ES-I3 (cell line): Measurements from ENCODE around the gene HPSE2.
"Not testable (repeated sequence)": the region's sequence is repeated elsewhere in the genome, so short reads cannot be mapped to it uniquely, and the experiment has no call there.

Experiments used
- H3K36me3 ChIP-seq: 2 replicates; pipeline ENCODE4 v1.6.1; 2013; ENCODE audit warnings: mild to moderate bottlenecking, low read length, control low read depth, moderate library complexity; ENCODE audit not compliant: insufficient read depth
- H3K4me1 ChIP-seq: 2 replicates; pipeline ENCODE4 v1.6.1; 2013; ENCODE audit warnings: mild to moderate bottlenecking, control low read depth, low read length; ENCODE audit not compliant: insufficient read depth
- H3K9ac ChIP-seq: 2 replicates; pipeline ENCODE4 v1.6.1; 2013; ENCODE audit warnings: low read depth, mild to moderate bottlenecking, low read length, moderate library complexity
- H3K9me3 ChIP-seq: 2 replicates; pipeline ENCODE4 v1.6.1; 2013; ENCODE audit warnings: mild to moderate bottlenecking, low read length, moderate library complexity; ENCODE audit not compliant: control insufficient read depth, insufficient read depth

HPSE2 gene

GRCh38 chr10:98910048-98910447 is 325.6 kb downstream of the HPSE2 start:
- H3K9ac ChIP-seq: no peak overlapping the region
- no peaks in the 10 kb centered on the region for H3K4me1 ChIP-seq
- H3K36me3 ChIP-seq: no peaks in the 10 kb centered on the region

DNA sequence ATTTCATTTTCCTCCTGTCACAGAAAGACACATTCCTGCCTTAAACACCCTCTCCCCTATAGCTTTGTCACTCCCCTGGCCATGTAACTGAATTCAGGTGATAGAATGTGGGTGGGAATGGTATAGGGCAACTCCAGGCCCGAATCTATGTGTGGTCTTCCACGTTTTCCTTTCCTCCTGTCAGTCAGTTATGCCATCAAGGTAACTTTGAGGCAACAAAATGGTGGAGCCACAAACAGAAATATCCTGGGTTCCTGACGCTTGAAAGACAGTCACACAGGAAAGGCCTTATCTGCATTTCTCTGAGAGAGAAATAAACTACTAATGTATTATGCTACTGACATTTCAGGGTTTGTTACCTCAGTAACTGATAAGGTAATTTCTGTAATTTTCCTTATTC is 326.8 kb downstream of the HPSE2 start:
- Histone ChIP-seq H3K36me3 (no peaks in the 10 kb centered on the region), H3K9ac (no peak overlapping the region), H3K4me1 (no peaks in the 10 kb centered on the region), H3K9me3 (no peaks in the 10 kb centered on the region)

More at GRCh38 chr10:98910048-98910447, 325.6 kb downstream of the HPSE2 start:
- H3K9me3 ChIP-seq: no peaks in the 10 kb centered on the region

GRCh38 chr10:98908247-98908646 is 327.4 kb downstream of the HPSE2 start:
- not testable (repeated sequence) for H3K9ac ChIP-seq

DNA sequence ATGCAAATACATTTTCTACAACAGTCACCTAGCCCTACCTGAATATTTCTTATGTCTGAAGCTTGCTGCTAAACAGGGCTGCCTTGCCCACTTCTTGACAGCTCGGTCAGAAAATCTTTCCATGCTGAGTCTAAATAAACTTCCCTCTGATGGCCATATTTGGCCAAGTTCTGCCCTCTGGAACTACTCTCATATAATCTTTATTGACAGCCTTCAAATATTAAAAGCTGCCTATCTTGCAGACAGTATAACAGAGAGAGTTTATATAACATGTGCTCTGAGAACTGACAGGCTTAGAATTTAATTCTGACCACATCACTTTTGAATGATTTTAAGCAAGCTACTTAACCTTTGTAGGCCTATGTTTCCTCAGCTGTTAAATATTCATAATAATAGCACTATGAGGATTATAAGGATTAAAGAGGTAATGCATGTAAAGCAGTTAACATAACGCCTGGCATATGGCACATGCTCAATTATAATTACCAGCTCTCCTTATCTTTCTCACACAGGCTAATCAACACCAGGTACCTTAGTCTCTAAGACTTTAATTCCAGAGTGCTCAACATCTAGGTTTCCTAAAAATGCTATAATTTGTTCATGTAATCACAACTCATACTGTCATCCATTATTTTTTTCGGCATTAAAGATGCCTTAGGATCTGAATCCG is 334.1 kb downstream of the HPSE2 start:
- Histone ChIP-seq H3K36me3 (no peaks in the 10 kb centered on the region), H3K9ac (no peak overlapping the region), H3K4me1 (no peaks in the 10 kb centered on the region), H3K9me3 (no peaks in the 10 kb centered on the region)

More at GRCh38 chr10:98908247-98908646, 327.4 kb downstream of the HPSE2 start:
- H3K4me1 ChIP-seq, H3K9me3 ChIP-seq, H3K36me3 ChIP-seq: not testable (repeated sequence)

- no peak overlapping the region for H3K9ac ChIP-seq
- no peaks in the 10 kb centered on the region for H3K4me1 ChIP-seq
- H3K9me3 ChIP-seq: no peaks in the 10 kb centered on the region
- no peaks in the 10 kb centered on the region for H3K36me3 ChIP-seq
Measured at GRCh38 chr10:98899018-98899417, 336.6 kb downstream of the HPSE2 start.

DNA sequence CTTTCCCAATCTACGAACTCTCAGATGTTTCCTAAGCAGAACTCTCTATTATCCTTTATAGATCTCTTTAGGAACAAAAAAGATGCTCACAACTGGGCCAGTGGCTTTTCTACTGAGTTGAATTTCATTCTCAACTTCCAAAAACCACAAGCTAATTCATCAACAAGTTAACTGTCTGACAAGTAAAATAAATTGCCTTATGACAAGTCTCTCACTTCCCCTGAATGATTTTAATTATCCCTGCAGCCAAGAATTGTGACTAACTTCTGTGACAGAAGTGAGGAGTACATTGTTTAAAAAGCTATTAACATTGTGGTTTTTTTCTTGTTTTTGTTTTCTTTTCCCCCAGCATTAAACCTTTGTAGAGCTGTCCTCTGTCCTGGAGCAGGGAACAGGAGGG is 343.1 kb downstream of the HPSE2 start:
- Histone ChIP-seq H3K9me3 (no peaks in the 10 kb centered on the region), H3K4me1 (no peaks in the 10 kb centered on the region), H3K9ac (no peak overlapping the region), H3K36me3 (no peaks in the 10 kb centered on the region)

- Histone ChIP-seq H3K36me3 (no peaks in the 10 kb centered on the region), H3K9me3 (no peaks in the 10 kb centered on the region), H3K9ac (no peak overlapping the region), H3K4me1 (no peaks in the 10 kb centered on the region)
Measured at GRCh38 chr10:98886686-98887085, 349.0 kb downstream of the HPSE2 start.

DNA sequence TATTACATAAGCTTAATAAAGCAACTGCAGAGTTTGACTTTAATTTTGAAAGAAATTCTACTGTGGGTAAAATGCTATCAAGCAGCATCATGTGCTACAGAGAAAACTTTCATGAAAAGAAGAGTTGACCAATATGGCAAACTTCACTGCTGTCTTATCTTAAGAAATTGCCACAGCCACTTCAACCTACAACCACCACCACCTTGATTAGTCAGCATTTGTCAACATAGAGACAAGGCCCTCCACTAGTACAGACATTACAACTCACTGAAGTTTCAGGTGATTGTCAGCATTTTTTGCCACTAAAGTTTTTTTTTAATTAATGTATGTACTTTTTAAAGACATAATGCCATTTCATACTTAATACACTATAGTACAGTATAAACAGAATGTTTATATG is 350.3 kb downstream of the HPSE2 start:
- Histone ChIP-seq H3K36me3 (no peaks in the 10 kb centered on the region), H3K9me3 (no peaks in the 10 kb centered on the region), H3K4me1 (no peaks in the 10 kb centered on the region), H3K9ac (no peak overlapping the region)

DNA sequence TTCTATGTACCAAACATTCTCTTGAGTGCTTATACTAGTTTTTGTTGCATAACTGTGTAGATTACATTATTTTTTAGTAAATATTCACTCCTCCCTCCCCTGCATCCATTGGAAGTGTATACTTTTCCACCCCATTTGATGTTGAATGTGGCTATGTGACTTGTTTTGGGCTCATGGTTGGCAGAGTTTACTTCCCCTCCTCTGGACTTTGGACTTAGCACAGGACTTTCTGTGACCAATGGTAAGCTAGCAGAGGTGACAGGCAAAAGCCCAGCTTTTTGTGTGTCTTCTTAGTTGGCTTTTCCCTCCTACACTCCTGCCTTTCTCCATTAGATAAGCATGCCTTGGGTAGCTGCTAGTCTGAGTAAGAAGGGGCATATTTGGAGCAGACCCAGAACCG is 353.9 kb downstream of the HPSE2 start:
- H3K36me3 ChIP-seq: no peaks in the 10 kb centered on the region
- no peak overlapping the region for H3K9ac ChIP-seq
- H3K4me1 ChIP-seq: no peaks in the 10 kb centered on the region
- H3K9me3 ChIP-seq: no peaks in the 10 kb centered on the region

DNA sequence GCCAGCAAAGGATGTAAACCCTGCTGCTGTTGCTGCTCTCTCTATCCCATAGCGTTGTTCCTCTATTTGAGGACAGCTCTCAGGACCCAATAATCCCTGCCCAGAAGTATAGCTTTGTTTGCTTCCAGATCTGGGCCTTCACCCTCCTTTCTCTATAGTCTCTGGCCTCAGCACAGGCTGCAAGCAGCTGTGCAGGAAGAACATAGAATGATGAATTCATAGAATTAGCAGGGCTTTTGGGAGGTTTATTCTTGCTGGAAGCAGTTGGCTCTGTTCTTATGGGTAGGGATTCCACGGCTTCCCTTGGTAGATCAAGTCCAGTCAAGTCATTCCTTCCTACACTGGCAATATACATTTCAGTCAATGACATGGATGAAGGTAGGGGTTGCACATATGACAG is 354.7 kb downstream of the HPSE2 start:
- H3K9me3 ChIP-seq: no peaks in the 10 kb centered on the region
- H3K36me3 ChIP-seq: no peaks in the 10 kb centered on the region
- H3K4me1 ChIP-seq: no peaks in the 10 kb centered on the region
- H3K9ac ChIP-seq: no peak overlapping the region

DNA sequence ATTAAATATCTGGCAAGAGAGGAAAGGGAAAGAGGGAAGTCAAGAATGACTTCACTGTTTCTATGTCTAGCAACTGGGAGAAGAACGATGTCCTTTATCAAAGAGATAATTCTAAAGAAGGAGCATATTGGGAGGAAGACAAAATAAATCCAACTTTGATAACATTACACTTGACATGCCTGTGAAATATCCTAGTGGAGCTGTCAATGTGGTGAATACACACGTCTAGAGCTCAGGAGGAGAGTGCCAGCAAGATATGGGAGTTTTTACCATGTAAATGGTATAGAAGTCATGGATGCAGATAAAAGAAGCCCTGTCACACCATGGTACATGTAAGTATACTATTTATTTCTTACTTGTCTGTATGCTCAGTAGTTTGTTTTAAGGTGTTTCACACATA is 356.7 kb downstream of the HPSE2 start:
- Histone ChIP-seq H3K9ac (no peak overlapping the region), H3K4me1 (no peaks in the 10 kb centered on the region), H3K9me3 (no peaks in the 10 kb centered on the region), H3K36me3 (no peaks in the 10 kb centered on the region)

DNA sequence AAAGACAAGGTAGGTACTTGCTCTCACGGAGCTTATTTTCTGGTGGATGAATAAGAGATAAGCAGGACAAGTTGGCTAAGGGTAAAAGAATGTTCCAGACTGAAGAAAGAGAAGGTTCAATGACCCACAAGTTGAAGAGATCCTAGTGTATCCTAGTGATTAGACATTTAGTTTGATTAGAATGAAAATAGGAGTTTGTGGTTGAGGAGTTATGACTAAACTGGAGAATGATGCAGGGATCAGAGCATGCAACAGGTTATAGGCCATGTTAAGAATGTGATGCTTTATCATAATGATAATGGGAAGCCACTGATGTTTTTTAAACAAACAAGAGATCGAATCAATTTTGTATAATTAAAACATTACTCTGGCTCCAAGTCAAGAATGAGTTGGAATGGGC is 357.2 kb downstream of the HPSE2 start:
- Histone ChIP-seq H3K9me3 (no peaks in the 10 kb centered on the region), H3K4me1 (no peaks in the 10 kb centered on the region), H3K36me3 (no peaks in the 10 kb centered on the region), H3K9ac (no peak overlapping the region)

GRCh38 chr10:98861962-98862361 is 373.7 kb downstream of the HPSE2 start:
- H3K4me1 ChIP-seq: no peaks in the 10 kb centered on the region
- no peaks in the 10 kb centered on the region for H3K9me3 ChIP-seq
- no peaks in the 10 kb centered on the region for H3K36me3 ChIP-seq
- no peak overlapping the region for H3K9ac ChIP-seq

- H3K9me3 ChIP-seq: no peaks in the 10 kb centered on the region
- H3K36me3 ChIP-seq: no peaks in the 10 kb centered on the region
Measured at GRCh38 chr10:98858525-98858924, 377.1 kb downstream of the HPSE2 start.

DNA sequence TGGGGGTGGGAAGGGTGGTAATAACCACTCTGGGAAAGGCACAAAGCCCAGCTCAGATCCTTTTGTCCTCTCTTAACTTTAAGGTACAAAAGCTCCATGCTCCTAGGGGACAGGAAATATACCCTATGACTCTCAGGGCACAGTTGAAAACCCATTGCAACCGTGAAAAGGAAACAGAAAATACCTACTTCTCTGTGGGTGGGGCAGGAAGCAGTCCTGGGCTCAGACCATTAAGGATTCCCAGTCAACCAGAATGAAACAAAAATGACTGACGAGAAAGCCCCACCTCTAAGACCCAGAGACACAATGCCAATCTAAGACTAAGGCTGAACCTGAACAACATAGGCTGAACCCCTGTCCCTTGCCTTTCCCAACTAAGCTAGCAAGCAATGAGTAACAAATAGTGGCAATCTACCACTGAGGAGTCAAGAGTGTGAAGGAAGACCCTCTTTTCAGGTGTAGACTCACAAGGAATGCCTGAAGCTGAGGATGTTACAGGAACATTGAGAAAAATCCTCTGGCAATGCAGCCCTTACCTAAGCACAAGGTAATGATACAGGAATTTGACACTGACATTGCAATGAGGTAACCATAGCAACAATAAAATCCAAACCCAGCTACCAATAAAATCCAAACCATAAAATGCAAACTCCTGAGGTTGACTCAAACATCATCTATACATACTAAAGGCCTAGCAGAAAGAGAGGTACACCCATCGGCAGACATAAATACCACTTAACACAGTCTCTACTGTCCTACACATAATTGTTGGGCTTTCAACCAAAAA is 380.1 kb downstream of the HPSE2 start:
- no peak overlapping the region for H3K9ac ChIP-seq
- H3K4me1 ChIP-seq: no peaks in the 10 kb centered on the region
- H3K36me3 ChIP-seq: no peaks in the 10 kb centered on the region
- H3K9me3 ChIP-seq: no peaks in the 10 kb centered on the region

More at GRCh38 chr10:98858525-98858924, 377.1 kb downstream of the HPSE2 start:
- H3K4me1 ChIP-seq: no peaks in the 10 kb centered on the region
- no peak overlapping the region for H3K9ac ChIP-seq
